Activated naive CD4-positive, alpha-beta T cell treated with anti-CD3 and anti-CD28 coated beads for 36 hours (primary cell): ENCODE data around the gene RAET1G. TPM values are rescaled to one million over a fixed set of nuclear protein-coding genes. Genes with fewer than 3 reads are reported as not detected.
"Not testable (repeated sequence)": the region's sequence is repeated elsewhere in the genome, so short reads cannot be mapped to it uniquely, and the experiment has no call there.

Source experiments
- CTCF ChIA-PET: fragments of 350-600 bp; sonication (Branson Sonifier 250); formaldehyde crosslinking; loops from one replicate; lab custom pipeline; 2021; ENCODE audit warnings: antibody characterized with exemption; lab: Charles Lee
- DNase-seq: peaks from one replicate; pipeline ENCODE4 v3.0.0-alpha.2; 2020
- H3K27ac Mint-ChIP-seq: one replicate; pipeline ENCODE4 v1.8.0; 2021; ENCODE audit warnings: mild to moderate bottlenecking, mixed read lengths
- H3K27me3 Mint-ChIP-seq: one replicate; pipeline ENCODE4 v1.8.0; 2021; ENCODE audit warnings: low read depth, mixed read lengths
- H3K36me3 Mint-ChIP-seq: one replicate; pipeline ENCODE4 v1.8.0; 2021; ENCODE audit warnings: low read depth, mixed read lengths
- H3K4me1 Mint-ChIP-seq: one replicate; pipeline ENCODE4 v1.8.0; 2021; ENCODE audit warnings: low read depth, mixed read lengths
- H3K4me3 Mint-ChIP-seq: one replicate; pipeline ENCODE4 v1.8.0; 2021; ENCODE audit warnings: mild to moderate bottlenecking, moderate library complexity, mixed read lengths
- H3K9me3 Mint-ChIP-seq: one replicate; pipeline ENCODE4 v1.8.0; 2021; ENCODE audit warnings: mixed read lengths
- intact Hi-C: fragments of 100-400 bp; cut with micrococcal nuclease; formaldehyde crosslinking; loops from one replicate; pipeline ENCODE4 v1.15.1; 2023
- total RNA-seq, 2 experiments: library from RNA; stranded (reverse); gene quantifications; one replicate each; pipeline ENCODE4 v1.2.3, GENCODE V29; 2021

The RAET1G gene
- total RNA-seq, 2 experiments from 2014 or later = not detected

GRCh38 chr6:149951096-149951495 is 28.2 kb upstream of the RAET1G start:
- Mint-ChIP-seq H3K36me3 (no peaks in the 10 kb centered on the region), H3K9me3 (no peaks in the 10 kb centered on the region), H3K4me3 (no peak overlapping the region), H3K27ac (no peak overlapping the region), H3K4me1 (peaks cover 5% of the 10 kb centered on the region), H3K27me3 (peaks cover 65% of the 10 kb centered on the region)
- intact Hi-C loops = no loop called here
- CTCF ChIA-PET = interaction anchor here (1.2 to 1.8 kb wide), 2 partner anchors 57 to 66 kb away, joined by 3 to 4 read pairs; no protein-coding TSS in a partner anchor
- no peak for DNase-seq

DNA sequence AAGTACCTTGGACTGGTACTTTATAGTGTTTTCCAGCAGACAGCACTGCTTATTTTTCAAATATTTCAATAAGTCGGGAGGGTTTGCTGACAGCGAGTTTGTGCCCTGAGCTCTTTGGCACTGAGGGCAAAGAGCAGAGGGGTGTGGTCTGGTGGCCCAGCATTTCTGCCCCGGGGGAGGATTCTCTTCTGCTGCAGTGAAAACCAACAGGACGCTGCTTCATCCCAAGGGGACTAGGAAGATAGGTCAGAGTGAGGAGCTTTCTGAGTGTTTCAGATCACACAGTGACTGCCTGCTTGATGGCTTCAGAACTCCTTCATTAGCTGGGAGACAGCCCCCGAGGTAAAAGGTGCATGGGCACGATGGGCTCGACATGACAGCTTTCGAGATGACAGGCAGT is 27.5 kb upstream of the RAET1G start:
- Mint-ChIP-seq H3K9me3 (no peaks in the 10 kb centered on the region), H3K4me1 (peaks cover 5% of the 10 kb centered on the region), H3K27ac (no peak overlapping the region), H3K36me3 (no peaks in the 10 kb centered on the region), H3K4me3 (no peak overlapping the region), H3K27me3 (peaks cover 58% of the 10 kb centered on the region)
- CTCF ChIA-PET = interaction anchor here (0.6 to 1.8 kb wide), 2 partner anchors 57 to 1425 kb away, joined by 3 read pairs; no protein-coding TSS in a partner anchor
- intact Hi-C loops = no loop called here
- no peak for DNase-seq

GRCh38 chr6:149948616-149949015 is 25.7 kb upstream of the RAET1G start:
- no peak for DNase-seq
- Mint-ChIP-seq H3K27ac (no peak overlapping the region), H3K9me3 (no peaks in the 10 kb centered on the region), H3K4me3 (no peak overlapping the region), H3K36me3 (no peaks in the 10 kb centered on the region), H3K4me1 (no peaks in the 10 kb centered on the region), H3K27me3 (peaks cover 52% of the 10 kb centered on the region)
- intact Hi-C loops = no loop called here
- CTCF ChIA-PET = interaction anchor here (1.4 kb wide), 1 partner anchor 68 kb away, joined by 3 read pairs; no protein-coding TSS in a partner anchor

GRCh38 chr6:149948011-149948410 is 25.1 kb upstream of the RAET1G start:
- H3K4me1 Mint-ChIP-seq = no peaks in the 10 kb centered on the region
- peaks cover 48% of the 10 kb centered on the region for H3K27me3 Mint-ChIP-seq
- intact Hi-C loops = no loop called here
- no peaks in the 10 kb centered on the region for H3K9me3 Mint-ChIP-seq
- H3K27ac Mint-ChIP-seq = no peak overlapping the region
- H3K36me3 Mint-ChIP-seq = no peaks in the 10 kb centered on the region
- CTCF ChIA-PET = interaction anchor here (1.4 kb wide), 1 partner anchor 69 kb away, joined by 3 read pairs; no protein-coding TSS in a partner anchor
- no peak overlapping the region for H3K4me3 Mint-ChIP-seq
- no peak for DNase-seq

GRCh38 chr6:149947533-149947932 is 24.6 kb upstream of the RAET1G start:
- H3K36me3 Mint-ChIP-seq, H3K4me1 Mint-ChIP-seq, intact Hi-C loops, H3K4me3 Mint-ChIP-seq, H3K27ac Mint-ChIP-seq, H3K9me3 Mint-ChIP-seq, DNase-seq: not testable (repeated sequence)
- CTCF ChIA-PET = interaction anchor here (1.4 kb wide), 1 partner anchor 69 kb away, joined by 3 read pairs; no protein-coding TSS in a partner anchor
- peaks cover 44% of the 10 kb centered on the region for H3K27me3 Mint-ChIP-seq

DNA sequence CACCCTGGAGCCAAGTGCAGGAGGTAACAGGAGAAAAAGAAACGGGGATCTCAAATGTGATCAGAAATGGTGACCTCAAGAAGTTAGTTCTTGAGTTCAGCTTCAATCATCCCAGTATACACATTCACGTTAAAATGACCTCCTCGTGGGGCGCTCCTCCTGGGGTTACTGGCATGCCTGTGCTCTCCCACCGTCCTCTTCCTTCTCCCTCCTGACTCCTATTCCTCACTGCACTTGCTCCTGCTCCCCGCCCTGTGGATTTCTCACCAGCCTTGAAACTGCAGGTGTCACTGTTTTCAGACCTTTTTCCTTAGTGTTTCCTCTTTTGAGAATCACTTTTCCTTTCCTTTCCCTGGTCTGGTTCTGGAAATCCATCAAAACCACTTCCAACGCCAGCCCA is 23.7 kb upstream of the RAET1G start:
- H3K4me3 Mint-ChIP-seq, H3K9me3 Mint-ChIP-seq, intact Hi-C loops, CTCF ChIA-PET, H3K4me1 Mint-ChIP-seq, H3K36me3 Mint-ChIP-seq, H3K27ac Mint-ChIP-seq, DNase-seq: not testable (repeated sequence)
- H3K27me3 Mint-ChIP-seq = peaks cover 39% of the 10 kb centered on the region

DNA sequence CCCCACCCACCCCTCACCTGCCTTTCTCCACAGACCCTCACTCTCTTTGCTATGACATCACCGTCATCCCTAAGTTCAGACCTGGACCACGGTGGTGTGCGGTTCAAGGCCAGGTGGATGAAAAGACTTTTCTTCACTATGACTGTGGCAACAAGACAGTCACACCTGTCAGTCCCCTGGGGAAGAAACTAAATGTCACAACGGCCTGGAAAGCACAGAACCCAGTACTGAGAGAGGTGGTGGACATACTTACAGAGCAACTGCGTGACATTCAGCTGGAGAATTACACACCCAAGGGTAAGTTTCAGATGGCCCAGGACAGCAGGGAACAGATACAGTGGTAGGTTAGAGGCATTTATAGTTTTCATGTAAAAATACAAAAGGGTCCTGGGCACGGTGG is 22.4 kb upstream of the RAET1G start:
- H3K27ac Mint-ChIP-seq, H3K9me3 Mint-ChIP-seq, H3K36me3 Mint-ChIP-seq, CTCF ChIA-PET, DNase-seq, H3K4me3 Mint-ChIP-seq, intact Hi-C loops: not testable (repeated sequence)
- Mint-ChIP-seq H3K4me1 (peaks cover 11% of the 10 kb centered on the region), H3K27me3 (peaks cover 36% of the 10 kb centered on the region)

DNA sequence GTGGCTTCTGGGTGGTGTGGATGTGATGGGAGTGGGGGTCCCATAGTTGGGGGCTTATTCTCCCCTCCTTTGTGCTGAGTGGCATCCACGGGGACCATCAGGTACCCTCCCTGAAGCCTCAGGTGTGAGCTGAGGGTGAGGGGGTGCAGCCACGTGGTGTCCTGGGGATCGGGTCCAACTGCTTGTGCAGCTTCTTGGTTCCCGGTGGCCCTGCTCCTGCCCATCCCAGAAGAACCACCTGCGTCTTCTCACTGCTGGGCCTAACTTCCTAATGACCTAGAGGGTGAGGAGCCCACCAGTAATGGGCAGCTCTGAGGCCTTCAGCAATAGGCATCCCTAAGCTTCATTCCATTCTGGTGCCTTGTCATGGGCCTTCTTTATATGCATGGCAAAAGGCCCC is 20.4 kb upstream of the RAET1G start:
- H3K27me3 Mint-ChIP-seq = peaks cover 40% of the 10 kb centered on the region
- H3K9me3 Mint-ChIP-seq, DNase-seq, H3K27ac Mint-ChIP-seq, intact Hi-C loops, H3K36me3 Mint-ChIP-seq, H3K4me3 Mint-ChIP-seq, CTCF ChIA-PET: not testable (repeated sequence)
- H3K4me1 Mint-ChIP-seq = peaks cover 29% of the 10 kb centered on the region

- Mint-ChIP-seq H3K9me3 (no peaks in the 10 kb centered on the region), H3K27me3 (peaks cover 42% of the 10 kb centered on the region), H3K27ac (no peak overlapping the region), H3K36me3 (no peaks in the 10 kb centered on the region), H3K4me3 (peak overlapping the region; percentile 89), H3K4me1 (peaks cover 32% of the 10 kb centered on the region)
- intact Hi-C loops = loop anchor here (1.0 kb wide), 1 partner anchor 193 kb away; the partner anchor contains the start of gene PCMT1
- CTCF ChIA-PET = no interaction called here
- no peak for DNase-seq
Measured at GRCh38 chr6:149942461-149942829, 19.5 kb upstream of the RAET1G start.

- intact Hi-C loops = loop anchor here (1.0 kb wide), 4 partner anchors 21 to 227 kb away; partner anchors contain the start of genes PCMT1 and ULBP1
- CTCF ChIA-PET = no interaction called here
- no peaks in the 10 kb centered on the region for H3K36me3 Mint-ChIP-seq
- H3K4me1 Mint-ChIP-seq = peaks cover 32% of the 10 kb centered on the region
- peak; percentile 96 for DNase-seq
- H3K27ac Mint-ChIP-seq = no peak within 1 kb of the TSS
- peaks cover 46% of the 10 kb centered on the region for H3K27me3 Mint-ChIP-seq
- H3K9me3 Mint-ChIP-seq = no peaks in the 10 kb centered on the region
- peak within 1 kb of the TSS; percentile 89 for H3K4me3 Mint-ChIP-seq
Measured at GRCh38 chr6:149941583-149942460, 18.9 kb upstream of the RAET1G start, which contains the start of gene ULBP2. ULBP2 (plus strand) TSS chr6:149942014; CDS start chr6:149942073, 59 bp downstream.

DNA sequence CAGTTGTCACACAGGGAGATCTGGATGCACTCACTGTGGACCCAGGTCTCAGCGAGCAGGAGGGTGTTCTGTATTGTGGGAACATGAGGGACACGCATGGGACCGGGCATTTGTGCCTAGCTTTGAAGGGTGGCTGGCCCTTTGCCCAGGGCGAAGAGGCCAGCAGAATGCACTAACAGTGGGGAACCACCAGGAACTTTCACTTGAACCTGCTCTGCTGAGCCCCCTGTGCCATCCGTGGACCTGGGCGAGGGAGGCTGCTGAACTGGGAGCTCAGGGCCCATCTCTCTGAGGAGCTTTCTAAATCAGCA is 17.7 kb upstream of the RAET1G start:
- Mint-ChIP-seq H3K4me1 (peaks cover 32% of the 10 kb centered on the region), H3K36me3 (no peaks in the 10 kb centered on the region), H3K9me3 (no peaks in the 10 kb centered on the region), H3K27ac (no peak overlapping the region), H3K27me3 (peaks cover 55% of the 10 kb centered on the region), H3K4me3 (peak overlapping the region; percentile 39)
- CTCF ChIA-PET = no interaction called here
- intact Hi-C loops = no loop called here
- no peak for DNase-seq

GRCh38 chr6:149939909-149940671 is 17.2 kb upstream of the RAET1G start:
- intact Hi-C loops = loop anchor here (1.0 kb wide), 1 partner anchor 77 kb away; no protein-coding TSS in a partner anchor
- H3K4me3 Mint-ChIP-seq = peak overlapping the region; percentile 39
- no peak overlapping the region for H3K27ac Mint-ChIP-seq
- H3K4me1 Mint-ChIP-seq = peaks cover 35% of the 10 kb centered on the region
- no peaks in the 10 kb centered on the region for H3K36me3 Mint-ChIP-seq
- H3K27me3 Mint-ChIP-seq = peaks cover 60% of the 10 kb centered on the region
- CTCF ChIA-PET = interaction anchor here (0.7 to 1.2 kb wide), 2 partner anchors 13 to 22 kb away, joined by 3 read pairs; no protein-coding TSS in a partner anchor
- DNase-seq = no peak
- H3K9me3 Mint-ChIP-seq = no peaks in the 10 kb centered on the region
